Measurements from ENCODE around the gene IER5L. TPM values are rescaled to one million over a fixed set of nuclear protein-coding genes. Genes with fewer than 3 reads are reported as not detected.
"Not testable (repeated sequence)": the region's sequence is repeated elsewhere in the genome, so short reads cannot be mapped to it uniquely, and the experiment has no call there.

The IER5L gene
- polyA plus RNA-seq, 6 donors from 2014 or later: 0.09 TPM; not detected in 4

DNA sequence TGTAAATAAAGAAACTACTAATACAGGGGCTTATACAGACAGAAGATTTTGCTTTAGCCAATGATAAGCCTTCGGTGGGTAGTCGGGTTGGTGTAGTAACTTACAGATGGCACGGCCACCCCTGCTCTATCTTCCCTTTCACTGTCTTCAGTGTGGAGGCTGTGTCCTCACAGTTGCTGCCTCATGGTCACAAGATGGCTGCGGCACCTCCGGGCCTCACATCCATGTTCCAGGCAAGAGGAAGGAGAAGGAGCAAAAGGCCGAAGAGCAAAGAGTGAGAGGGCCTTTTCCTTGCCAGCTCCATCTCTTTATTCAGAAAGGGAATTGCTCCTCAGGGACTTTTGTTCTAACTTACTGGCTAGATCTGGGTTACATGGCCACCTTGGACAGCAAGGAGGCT, 22.2 kb upstream of the IER5L start:
- Mint-ChIP-seq H3K4me3 (peak overlapping the region in 1 of 8 donors; percentile 1), H3K27ac (no peak overlapping the region)

GRCh38 chr9:129199044-129199435, 21.0 kb upstream of the IER5L start:
- peaks cover 0 to 4% (median 3%) of the 10 kb centered on the region in 3 donors for H3K4me1 Mint-ChIP-seq
- H3K9me3 Mint-ChIP-seq: peaks cover 0 to 4% (median 0%) of the 10 kb centered on the region in 7 donors
- ATAC-seq (ENCODE audit: low read depth in 2 of 2) (no peak), DNase-seq (no peak)
- H3K36me3 Mint-ChIP-seq: no peaks in the 10 kb centered on the region
- H3K27me3 Mint-ChIP-seq: peaks cover 22 to 40% (median 35%) of the 10 kb centered on the region in 3 donors
- H3K4me3 Mint-ChIP-seq: no peak overlapping the region
- H3K27ac Mint-ChIP-seq: no peak overlapping the region

More for the DNA sequence above, 22.2 kb upstream of the IER5L start:
- ATAC-seq (ENCODE audit: low read depth in 2 of 2) (no peak), DNase-seq (no peak)
- Mint-ChIP-seq H3K27me3 (peaks cover 18 to 28% (median 25%) of the 10 kb centered on the region in 3 donors), H3K36me3 (no peaks in the 10 kb centered on the region), H3K9me3 (peaks cover 0 to 4% (median 0%) of the 10 kb centered on the region in 7 donors), H3K4me1 (peaks cover 0 to 4% (median 3%) of the 10 kb centered on the region in 3 donors)

- H3K27ac Mint-ChIP-seq: no peak overlapping the region
- no peak for DNase-seq
- peaks cover 0 to 4% (median 3%) of the 10 kb centered on the region in 3 donors for H3K4me1 Mint-ChIP-seq
- no peaks in the 10 kb centered on the region for H3K36me3 Mint-ChIP-seq
- H3K27me3 Mint-ChIP-seq: peaks cover 22 to 45% (median 41%) of the 10 kb centered on the region in 3 donors
- H3K9me3 Mint-ChIP-seq: peaks cover 0 to 4% (median 0%) of the 10 kb centered on the region in 7 donors
- H3K4me3 Mint-ChIP-seq: no peak overlapping the region
- ATAC-seq (ENCODE audit: low read depth in 2 of 2): no peak
Observed at GRCh38 chr9:129198319-129199043, 20.4 kb upstream of the IER5L start.

DNA sequence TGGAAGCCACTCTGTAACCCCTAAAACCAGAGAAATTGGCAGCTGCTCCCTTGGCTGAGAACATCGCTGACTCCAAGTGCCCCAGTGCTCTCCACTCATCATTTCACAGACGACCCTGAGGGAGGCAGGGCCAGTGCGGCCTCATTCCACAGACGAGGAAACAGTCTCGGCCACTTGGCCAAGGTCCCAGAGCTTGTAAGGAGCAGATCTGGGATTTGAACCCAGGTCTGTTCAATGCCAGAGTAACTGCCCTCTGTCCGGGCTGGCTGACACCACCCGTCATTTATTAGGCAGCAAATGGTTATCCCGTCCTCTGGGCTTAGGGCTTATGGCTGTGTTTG, 19.9 kb upstream of the IER5L start:
- no peak overlapping the region for H3K4me3 Mint-ChIP-seq
- no peak for DNase-seq
- peaks cover 0 to 4% (median 0%) of the 10 kb centered on the region in 3 donors for H3K4me1 Mint-ChIP-seq
- H3K27me3 Mint-ChIP-seq: peaks cover 23 to 51% (median 41%) of the 10 kb centered on the region in 3 donors
- no peak overlapping the region for H3K27ac Mint-ChIP-seq
- no peak for ATAC-seq (ENCODE audit: low read depth in 2 of 2)
- H3K9me3 Mint-ChIP-seq: peaks cover 0 to 5% (median 3%) of the 10 kb centered on the region in 7 donors
- no peaks in the 10 kb centered on the region for H3K36me3 Mint-ChIP-seq

DNA sequence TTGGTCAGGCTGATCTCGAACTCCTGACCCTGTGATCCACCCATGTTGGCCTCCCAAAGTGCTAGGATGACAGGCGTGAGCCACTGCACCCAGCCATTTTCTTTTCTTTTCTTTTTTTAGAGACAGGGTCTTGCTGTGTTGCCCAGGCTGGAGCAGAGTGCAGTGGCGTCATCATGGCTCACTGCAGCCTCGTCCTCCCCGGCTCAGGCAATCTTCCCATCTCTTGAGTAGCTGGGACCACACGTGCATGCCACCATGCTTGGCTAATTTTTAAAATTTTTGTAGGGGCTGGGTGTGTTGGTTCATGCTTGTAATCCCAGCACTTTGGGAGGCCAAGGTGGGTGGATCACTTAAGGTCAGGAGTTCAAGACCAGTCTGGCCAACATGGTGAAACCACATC, 19.0 kb upstream of the IER5L start:
- not testable (repeated sequence) for H3K4me1 Mint-ChIP-seq; DNase-seq; H3K36me3 Mint-ChIP-seq; ATAC-seq (ENCODE audit: low read depth in 2 of 2); H3K27ac Mint-ChIP-seq; H3K4me3 Mint-ChIP-seq
- Mint-ChIP-seq H3K27me3 (peaks cover 27 to 60% (median 41%) of the 10 kb centered on the region in 3 donors), H3K9me3 (peaks cover 0 to 14% (median 8%) of the 10 kb centered on the region in 7 donors)

DNA sequence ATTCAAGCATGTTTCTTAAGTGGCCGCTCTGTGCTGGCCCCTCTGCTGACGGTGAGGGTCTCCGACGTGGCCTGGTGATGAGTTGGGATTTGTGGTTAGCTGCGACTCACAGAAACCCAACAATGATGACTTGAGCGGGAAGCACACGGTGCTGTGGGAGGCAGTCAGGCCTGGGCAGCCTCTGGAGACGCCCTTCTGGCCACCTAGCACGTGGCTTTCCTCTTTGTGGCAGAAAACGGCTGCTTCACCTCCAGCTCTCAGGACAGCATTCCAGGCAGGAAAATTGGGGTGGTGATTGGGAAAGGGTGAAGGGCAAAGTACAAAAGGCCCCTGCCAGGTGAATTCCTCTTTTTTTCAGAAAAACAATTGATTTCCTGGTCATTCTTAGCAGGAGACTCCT, 17.5 kb upstream of the IER5L start:
- no peak for DNase-seq
- H3K36me3 Mint-ChIP-seq: no peaks in the 10 kb centered on the region
- ATAC-seq (ENCODE audit: low read depth in 2 of 2): no peak
- no peaks in the 10 kb centered on the region for H3K4me1 Mint-ChIP-seq
- H3K9me3 Mint-ChIP-seq: peaks cover 0 to 14% (median 8%) of the 10 kb centered on the region in 7 donors
- H3K27ac Mint-ChIP-seq: no peak overlapping the region
- peaks cover 27 to 62% (median 41%) of the 10 kb centered on the region in 3 donors for H3K27me3 Mint-ChIP-seq
- no peak overlapping the region for H3K4me3 Mint-ChIP-seq

GRCh38 chr9:129194221-129194620, 16.2 kb upstream of the IER5L start:
- H3K4me3 Mint-ChIP-seq: no peak overlapping the region
- H3K27me3 Mint-ChIP-seq: peaks cover 27 to 68% (median 41%) of the 10 kb centered on the region in 3 donors
- H3K4me1 Mint-ChIP-seq: no peaks in the 10 kb centered on the region
- ATAC-seq (ENCODE audit: low read depth in 2 of 2) (no peak), DNase-seq (no peak)
- H3K27ac Mint-ChIP-seq: no peak overlapping the region
- peaks cover 0 to 14% (median 5%) of the 10 kb centered on the region in 7 donors for H3K9me3 Mint-ChIP-seq
- H3K36me3 Mint-ChIP-seq: no peaks in the 10 kb centered on the region

DNA sequence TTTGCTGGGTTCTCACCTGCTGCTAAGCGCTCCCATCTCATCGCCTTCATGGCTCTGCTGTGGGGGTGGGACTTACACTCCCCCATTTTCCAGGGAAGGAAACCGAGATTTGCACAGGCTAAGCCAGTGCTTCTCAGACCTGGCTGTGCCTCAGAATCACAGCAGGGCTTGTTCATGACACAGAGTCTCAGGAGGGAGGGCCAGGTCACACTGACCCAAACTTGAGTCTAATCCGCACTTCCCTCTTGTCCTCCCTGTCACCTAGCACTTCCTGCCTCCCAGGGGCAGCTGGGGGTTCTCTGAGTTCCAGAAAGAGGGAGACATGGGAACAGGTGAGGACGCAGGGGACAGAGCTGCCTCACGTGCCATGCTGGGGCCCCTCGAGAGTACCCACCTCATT, 15.6 kb upstream of the IER5L start:
- Mint-ChIP-seq H3K9me3 (peaks cover 0 to 14% (median 5%) of the 10 kb centered on the region in 7 donors), H3K27ac (no peak overlapping the region), H3K4me3 (peak overlapping the region in 1 of 8 donors; percentile 29), H3K36me3 (no peaks in the 10 kb centered on the region), H3K4me1 (no peaks in the 10 kb centered on the region), H3K27me3 (peaks cover 25 to 62% (median 35%) of the 10 kb centered on the region in 3 donors)
- ATAC-seq (ENCODE audit: low read depth in 2 of 2) (no peak), DNase-seq (no peak)

DNA sequence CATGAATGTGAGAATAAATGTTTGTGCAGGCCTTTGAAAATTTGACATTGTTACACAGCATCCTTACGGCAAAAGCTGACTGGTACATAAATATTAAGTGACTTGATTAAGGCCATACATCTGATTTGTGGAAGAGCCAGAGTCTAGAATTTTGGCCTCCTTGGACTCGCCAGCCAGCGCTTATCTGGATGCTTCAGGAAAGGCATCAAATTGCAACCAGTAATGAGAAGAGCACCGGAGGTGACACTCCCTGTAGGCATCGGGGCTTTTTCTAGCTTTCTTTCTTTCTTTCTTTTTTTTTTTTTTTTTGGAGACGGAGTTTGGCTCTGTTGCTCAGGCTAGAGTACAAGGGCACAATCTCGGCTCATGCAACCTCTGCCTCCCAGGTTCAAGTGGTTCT, 13.2 kb upstream of the IER5L start:
- Mint-ChIP-seq H3K27ac (no peak overlapping the region), H3K4me1 (no peaks in the 10 kb centered on the region), H3K27me3 (peaks cover 15 to 41% (median 20%) of the 10 kb centered on the region in 3 donors), H3K9me3 (peaks cover 0 to 14% (median 5%) of the 10 kb centered on the region in 7 donors), H3K4me3 (no peak overlapping the region), H3K36me3 (no peaks in the 10 kb centered on the region)
- DNase-seq (no peak), ATAC-seq (ENCODE audit: low read depth in 2 of 2) (no peak)

DNA sequence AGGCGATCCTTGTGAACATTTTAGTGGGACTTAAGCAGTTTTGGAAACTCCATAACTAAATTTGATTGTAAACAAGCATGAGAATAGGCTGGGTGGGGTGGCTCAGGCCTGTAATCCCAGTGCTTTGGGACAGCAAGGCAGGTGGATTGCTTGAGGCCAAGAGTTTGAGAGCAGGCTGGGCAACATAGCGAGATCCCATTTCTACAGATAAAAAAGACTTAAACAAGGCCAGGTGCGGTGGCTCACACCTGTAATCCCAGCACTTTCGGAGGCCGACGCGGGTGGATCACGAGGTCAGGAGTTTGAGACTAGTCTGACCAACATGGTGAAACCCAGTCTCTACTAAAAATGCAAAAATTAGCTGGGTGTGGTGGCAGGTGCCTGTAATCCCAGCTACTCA, 11.9 kb upstream of the IER5L start:
- H3K36me3 Mint-ChIP-seq; ATAC-seq (ENCODE audit: low read depth in 2 of 2); H3K4me1 Mint-ChIP-seq; H3K4me3 Mint-ChIP-seq; DNase-seq: not testable (repeated sequence)
- Mint-ChIP-seq H3K9me3 (peaks cover 0 to 14% (median 5%) of the 10 kb centered on the region in 7 donors), H3K27ac (peak overlapping the region in 1 of 6 donors; percentile 54), H3K27me3 (peaks cover 13 to 38% (median 23%) of the 10 kb centered on the region in 3 donors)

DNA sequence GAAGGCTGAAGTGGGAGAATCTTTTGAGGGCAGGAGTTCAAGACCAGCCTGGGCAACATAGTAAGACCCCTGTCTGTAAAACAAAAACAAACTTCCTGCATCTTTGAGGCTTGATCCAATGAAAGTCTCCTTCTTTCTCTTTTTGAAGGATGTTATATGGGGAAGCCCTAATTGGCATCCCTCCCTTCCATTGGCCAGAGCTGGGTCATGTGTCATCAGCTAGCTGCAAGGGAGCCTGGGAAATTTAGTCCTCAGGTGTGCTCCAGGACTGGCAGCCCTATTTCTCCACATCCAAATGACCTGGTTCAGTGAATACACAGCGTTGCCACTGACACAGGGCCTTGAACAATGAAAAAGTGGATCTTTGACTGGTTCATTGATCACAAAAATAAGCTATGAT, 9.0 kb upstream of the IER5L start:
- Mint-ChIP-seq H3K27ac (no peak overlapping the region), H3K4me1 (no peaks in the 10 kb centered on the region), H3K9me3 (peaks cover 0 to 2% (median 0%) of the 10 kb centered on the region in 7 donors), H3K27me3 (peaks cover 11 to 23% (median 12%) of the 10 kb centered on the region in 3 donors), H3K36me3 (no peaks in the 10 kb centered on the region), H3K4me3 (no peak overlapping the region)
- no peak for DNase-seq
- ATAC-seq (ENCODE audit: low read depth in 2 of 2): no peak

GRCh38 chr9:129185991-129186390, 7.9 kb upstream of the IER5L start:
- no peaks in the 10 kb centered on the region for H3K9me3 Mint-ChIP-seq
- H3K4me3 Mint-ChIP-seq: no peak overlapping the region
- H3K27ac Mint-ChIP-seq: no peak overlapping the region
- no peaks in the 10 kb centered on the region for H3K36me3 Mint-ChIP-seq
- H3K4me1 Mint-ChIP-seq: no peaks in the 10 kb centered on the region
- ATAC-seq (ENCODE audit: low read depth in 2 of 2) (no peak), DNase-seq (no peak)
- peaks cover 20 to 32% (median 22%) of the 10 kb centered on the region in 3 donors for H3K27me3 Mint-ChIP-seq

DNA sequence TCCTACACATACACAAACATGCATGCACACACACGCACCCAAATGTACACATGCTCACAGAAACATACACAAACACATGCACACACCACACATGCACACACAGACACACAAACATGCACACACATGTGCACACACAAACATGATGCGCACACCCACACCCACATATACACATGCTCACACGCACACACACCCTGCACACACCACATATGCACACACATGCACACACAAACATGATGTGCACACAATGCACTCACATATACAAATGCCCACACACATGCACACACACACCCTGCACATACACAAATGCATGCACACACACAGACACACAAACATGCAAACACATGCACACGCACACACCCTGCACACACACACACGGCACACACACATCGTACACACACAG, 7.3 kb upstream of the IER5L start:
- ATAC-seq (ENCODE audit: low read depth in 2 of 2) (no peak), DNase-seq (no peak)
- H3K4me3 Mint-ChIP-seq: no peak overlapping the region
- peak overlapping the region in 1 of 6 donors; percentile 81 for H3K27ac Mint-ChIP-seq
- H3K27me3 Mint-ChIP-seq: peaks cover 20 to 36% (median 22%) of the 10 kb centered on the region in 3 donors
- H3K4me1 Mint-ChIP-seq: no peaks in the 10 kb centered on the region
- no peaks in the 10 kb centered on the region for H3K9me3 Mint-ChIP-seq
- no peaks in the 10 kb centered on the region for H3K36me3 Mint-ChIP-seq

DNA sequence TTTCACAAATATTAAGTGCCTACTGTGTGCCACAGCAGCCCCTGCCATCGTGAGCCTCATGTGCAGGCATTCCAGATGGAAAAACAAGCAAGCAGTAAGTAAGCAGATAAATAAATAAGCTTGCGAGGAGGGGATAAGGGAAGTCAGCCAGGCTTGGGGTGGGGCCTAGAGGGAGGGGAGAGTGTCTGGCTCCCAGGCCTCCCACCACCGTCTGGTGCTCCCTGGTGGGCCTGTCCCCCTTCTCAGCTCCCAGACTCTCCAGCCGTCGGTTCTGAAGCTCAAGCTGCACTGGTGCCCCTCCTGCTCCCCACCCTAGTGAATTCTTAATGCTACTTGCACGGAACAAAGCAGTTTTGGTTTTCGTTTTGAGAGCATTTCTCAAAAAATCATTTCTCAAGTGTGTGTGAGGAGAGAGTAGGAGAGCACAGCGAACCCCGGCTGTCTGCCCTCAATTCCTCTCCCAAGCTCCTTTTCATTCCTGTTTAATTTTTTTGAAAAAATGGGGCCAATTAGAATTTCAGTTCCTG, 6.6 kb upstream of the IER5L start:
- Mint-ChIP-seq H3K36me3 (no peaks in the 10 kb centered on the region), H3K27ac (no peak overlapping the region), H3K4me1 (no peaks in the 10 kb centered on the region), H3K27me3 (peaks cover 20 to 37% (median 22%) of the 10 kb centered on the region in 3 donors), H3K9me3 (no peaks in the 10 kb centered on the region), H3K4me3 (no peak overlapping the region)
- ATAC-seq (ENCODE audit: low read depth in 2 of 2) (no peak), DNase-seq (no peak)

Data from naive B cell (primary cell).